ENCODE measurements around the gene CCDC157.

- TF ChIP-seq CBX3 (IDR thresholded peaks at IDR 0.05; ENCODE audit: borderline replicate concordance in 1 of 2, low read length in 2 of 2), result no peak
- TF ChIP-seq BRCA1 (IDR thresholded peaks at IDR 0.05), result no peak
- TF ChIP-seq BRCA1 (CRISPR knock-in tag; IDR thresholded peaks at IDR 0.05), result no peak
- no peak for TF ChIP-seq ZFP30 (CRISPR knock-in tag; IDR thresholded peaks at IDR 0.05; ENCODE audit: borderline replicate concordance)
- no peak for TF ChIP-seq CTCF (IDR thresholded peaks at IDR 0.05 in 2 of 3, conservative IDR thresholded peaks at IDR 0.05 in 1 of 3; ENCODE audit: insufficient read depth in 2 of 3, low read depth in 1 of 3, low read length in 3 of 3)
- no peak for TF ChIP-seq MGA (IDR thresholded peaks at IDR 0.05)
- no peak for TF ChIP-seq RAD21 (CRISPR knock-in tag; conservative IDR thresholded peaks at IDR 0.05 in 1 of 2, IDR thresholded peaks at IDR 0.05 in 1 of 2)
- TF ChIP-seq POLR2AphosphoS5 (IDR thresholded peaks at IDR 0.05; ENCODE audit: control insufficient read depth, insufficient read depth, low read depth, low read length), result no peak
These were observed 68.5 kb downstream of the CCDC157 start for GRCh38 chr22:30425327-30425615.
